SW480 (cell line): ENCODE results near the gene CAPNS2.
"Not testable (repeated sequence)": the region's sequence is repeated elsewhere in the genome, so short reads cannot be mapped to it uniquely, and the experiment has no call there.

ENCODE experiments used
- DNase-seq: peaks from one replicate; pipeline ENCODE4 v3.0.0-alpha.2; 2016; ENCODE audit warnings: low spot score

Gene CAPNS2

GRCh38 chr16:55568207-55568606 lies 1.7 kb downstream of the CAPNS2 start:
- no peak for DNase-seq

GRCh38 chr16:55569025-55569424 lies 2.5 kb downstream of the CAPNS2 start:
- DNase-seq: no peak

DNA sequence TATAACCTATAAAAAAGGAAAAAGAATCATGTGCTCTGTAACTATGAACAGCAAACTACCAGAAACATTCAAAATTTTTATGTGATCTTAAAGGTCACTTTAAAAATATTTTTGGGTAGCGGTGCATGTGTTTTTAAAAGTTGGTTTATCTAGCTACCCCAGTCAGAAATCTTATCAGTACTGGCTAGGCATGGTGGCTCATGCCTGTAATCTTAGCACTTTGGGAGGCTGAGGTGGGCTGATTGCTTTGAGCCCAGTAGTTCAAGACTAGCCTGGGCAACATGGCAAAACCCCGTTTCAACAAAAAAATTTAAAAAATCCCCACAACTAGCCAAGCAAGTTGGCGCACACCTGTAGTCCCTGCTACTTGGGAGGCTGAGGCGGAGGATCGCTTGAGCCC lies 3.7 kb downstream of the CAPNS2 start:
- no peak for DNase-seq

DNA sequence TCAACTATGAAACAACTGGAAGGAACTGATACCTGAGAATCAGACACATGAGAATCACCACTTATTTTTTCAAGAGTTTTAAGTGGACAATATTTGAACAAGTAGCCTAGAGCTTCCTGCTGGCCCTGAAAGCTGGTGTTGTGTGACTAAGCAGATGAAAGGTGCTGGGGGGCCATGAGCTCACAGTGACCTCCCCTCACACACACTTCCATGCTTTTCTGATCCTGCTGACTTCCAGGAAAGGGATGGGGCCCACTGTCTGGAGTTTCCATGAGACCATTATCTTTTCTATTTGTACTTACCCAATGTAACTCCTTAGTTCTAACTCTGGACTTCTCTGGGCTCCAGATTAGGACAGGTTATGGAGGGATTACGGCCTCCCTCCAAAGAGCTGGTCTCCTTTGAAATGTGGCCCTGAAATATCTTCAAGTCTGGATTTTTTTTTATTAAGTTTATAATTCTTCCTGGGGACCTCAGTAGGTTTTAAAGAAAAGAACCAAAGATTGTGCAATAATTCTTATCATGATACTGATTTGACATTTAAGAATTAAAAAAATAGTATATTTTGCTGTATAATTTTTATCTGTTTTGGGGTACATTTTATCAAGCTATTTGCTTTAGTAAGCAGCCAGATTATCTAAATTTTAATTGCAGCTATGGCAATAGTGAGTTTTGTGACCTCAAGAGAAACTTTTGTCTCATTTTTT lies 4.9 kb downstream of the CAPNS2 start:
- no peak for DNase-seq

- no peak for DNase-seq
These were observed 6.0 kb downstream of the CAPNS2 start for GRCh38 chr16:55572439-55572838.

GRCh38 chr16:55574811-55575210 lies 8.3 kb downstream of the CAPNS2 start:
- DNase-seq: no peak

DNA sequence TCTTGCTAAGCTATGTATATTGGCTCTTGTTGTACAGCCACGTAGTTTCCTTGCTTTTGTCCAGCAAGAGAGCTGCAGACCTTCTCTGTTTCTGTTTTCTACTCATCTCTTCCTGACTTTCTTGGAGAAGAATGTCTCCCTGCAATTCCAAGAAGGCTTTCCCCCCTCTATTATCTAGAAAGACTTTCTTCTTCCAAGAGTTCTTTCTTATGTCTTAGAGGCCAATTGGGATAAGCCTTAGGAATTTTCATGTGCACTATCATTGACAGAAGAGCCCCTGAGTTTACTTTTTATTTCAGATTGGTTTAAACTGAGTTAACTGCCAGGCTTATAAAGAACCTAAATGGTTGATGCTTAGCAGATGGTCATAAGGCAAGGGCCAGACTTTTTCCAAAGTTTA lies 9.0 kb downstream of the CAPNS2 start:
- no peak for DNase-seq

DNA sequence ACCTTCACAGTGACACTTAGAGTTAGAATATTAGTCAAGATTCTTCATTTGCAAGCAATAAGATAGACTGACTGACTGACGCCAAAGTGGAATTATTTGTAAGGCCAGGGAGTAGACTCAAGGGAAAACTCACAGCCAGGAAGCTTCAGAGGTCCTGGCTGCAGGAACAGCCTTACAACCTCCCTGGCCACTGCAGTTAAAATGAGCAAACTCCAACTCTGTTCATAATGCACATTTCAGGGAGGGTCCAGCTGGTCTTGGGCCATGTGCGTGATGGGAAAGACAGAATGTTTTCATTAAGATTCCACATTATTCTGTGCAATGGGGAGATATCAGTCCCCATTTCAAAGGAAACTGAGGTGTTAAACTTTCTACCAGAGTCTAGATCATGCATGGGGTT lies 9.9 kb downstream of the CAPNS2 start:
- DNase-seq: no peak

GRCh38 chr16:55577887-55578286 lies 11.4 kb downstream of the CAPNS2 start:
- DNase-seq: no peak

DNA sequence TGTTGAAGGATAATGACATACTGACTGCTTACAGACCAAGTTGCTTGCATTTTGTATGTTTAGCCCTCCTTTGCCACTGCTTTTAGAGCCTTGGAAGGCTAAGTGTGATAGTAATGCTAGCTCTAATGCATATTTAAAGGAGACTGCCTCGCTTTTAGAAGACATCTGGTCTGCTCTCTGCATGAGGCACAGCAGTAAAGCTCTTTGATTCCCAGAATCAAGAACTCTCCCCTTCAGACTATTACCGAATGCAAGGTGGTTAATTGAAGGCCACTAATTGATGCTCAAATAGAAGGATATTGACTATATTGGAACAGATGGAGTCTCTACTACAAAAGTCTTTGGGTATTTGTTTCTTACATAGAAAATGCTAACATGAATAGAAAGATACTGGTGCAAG lies 19.1 kb downstream of the CAPNS2 start:
- DNase-seq: peak; percentile 11

DNA sequence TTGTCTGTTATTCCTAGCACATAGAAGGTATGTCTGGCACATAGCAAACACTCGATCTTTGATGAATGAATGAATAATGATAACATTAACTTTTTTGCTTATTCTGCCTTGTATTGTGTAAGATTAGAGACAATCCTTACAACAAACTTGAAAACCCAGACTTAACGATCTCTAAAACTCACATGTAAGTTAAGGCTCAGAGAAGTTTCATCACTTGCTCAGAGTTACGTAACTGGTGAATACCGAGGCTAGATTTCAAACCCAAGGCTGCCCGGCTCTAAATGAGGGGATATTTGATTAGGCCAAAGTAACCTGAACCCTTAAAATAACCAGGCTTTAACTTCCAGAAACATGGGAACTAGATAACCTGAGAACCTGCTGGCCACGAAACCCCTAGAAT lies 22.3 kb downstream of the CAPNS2 start:
- DNase-seq: no peak

- DNase-seq: no peak
These were observed 25.8 kb downstream of the CAPNS2 start for GRCh38 chr16:55592306-55592705.

DNA sequence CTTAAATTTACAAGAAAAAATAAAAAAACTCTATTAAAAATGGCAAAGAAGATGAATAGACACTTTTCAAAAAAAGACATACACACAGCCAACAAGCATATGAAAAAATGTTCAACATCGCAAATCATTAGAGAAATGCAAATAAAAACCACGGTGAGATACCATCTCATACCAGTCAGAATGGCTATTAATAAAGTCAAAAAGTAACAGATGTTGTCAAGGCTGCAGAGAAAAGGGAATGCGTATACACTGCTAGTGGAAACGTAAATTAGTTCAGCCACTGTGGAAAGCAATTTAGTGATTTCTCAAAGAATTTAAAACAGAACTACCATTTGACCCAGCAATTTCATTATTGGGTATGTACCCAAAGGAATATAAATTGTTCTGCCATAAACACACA lies 31.4 kb downstream of the CAPNS2 start:
- DNase-seq: no peak

GRCh38 chr16:55605754-55606336 lies 39.4 kb downstream of the CAPNS2 start:
- DNase-seq: no peak

DNA sequence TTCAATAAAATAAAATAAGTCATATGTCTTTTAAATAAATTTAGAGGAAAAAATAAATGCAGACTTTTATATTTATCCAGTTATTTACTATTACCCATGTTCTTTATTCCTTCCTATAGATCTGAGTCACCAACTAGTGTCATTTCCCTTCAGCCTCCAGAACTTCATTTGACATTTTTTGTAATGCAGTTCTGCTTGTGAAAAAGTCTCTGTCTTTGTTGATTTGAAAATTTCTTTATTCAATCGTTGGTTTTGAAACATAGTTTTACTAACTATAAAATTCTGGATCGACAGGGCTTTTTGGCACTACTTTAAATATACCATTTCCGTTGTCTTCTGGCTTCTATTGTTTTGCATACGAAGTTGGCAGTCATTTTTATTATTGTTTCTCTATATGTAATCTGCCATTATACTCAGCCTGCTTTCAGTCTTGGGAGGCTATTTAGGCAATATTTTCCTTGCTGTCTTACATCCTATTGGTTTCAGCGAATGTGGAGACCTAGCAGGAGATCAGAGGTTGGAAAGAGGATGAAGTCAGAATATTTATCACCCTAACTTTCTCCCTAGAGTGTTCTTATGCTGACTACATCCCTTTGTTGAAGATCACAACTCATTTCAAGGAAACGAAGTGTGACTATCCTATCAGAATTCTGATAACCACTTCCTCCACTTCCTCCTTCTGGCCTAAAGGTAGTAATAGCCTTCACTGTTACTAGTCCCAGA lies 47.3 kb downstream of the CAPNS2 start:
- DNase-seq: no peak

DNA sequence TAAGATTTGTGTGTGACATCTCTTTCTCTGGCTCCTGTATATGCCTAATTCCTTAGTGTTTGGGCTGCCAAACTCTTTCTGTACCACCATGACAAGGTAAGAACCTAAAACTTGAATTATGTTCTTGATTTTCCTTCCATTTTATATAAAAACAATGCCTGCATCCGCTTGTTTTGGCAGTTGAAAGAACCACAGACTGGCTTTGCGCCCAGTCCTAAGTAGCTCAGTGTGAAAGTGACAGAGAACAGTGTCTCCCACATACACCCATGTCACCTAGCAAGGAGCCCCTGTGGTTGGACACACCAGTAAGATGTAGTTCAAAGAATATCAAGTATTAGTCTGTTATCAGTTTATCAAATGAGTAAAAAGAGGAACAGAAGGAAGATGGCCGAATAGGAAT lies 48.6 kb downstream of the CAPNS2 start:
- DNase-seq: no peak

- not testable (repeated sequence) for DNase-seq
These were observed 49.2 kb downstream of the CAPNS2 start for GRCh38 chr16:55615670-55616069.
